ENCODE data around the gene SLC39A6.

DNA sequence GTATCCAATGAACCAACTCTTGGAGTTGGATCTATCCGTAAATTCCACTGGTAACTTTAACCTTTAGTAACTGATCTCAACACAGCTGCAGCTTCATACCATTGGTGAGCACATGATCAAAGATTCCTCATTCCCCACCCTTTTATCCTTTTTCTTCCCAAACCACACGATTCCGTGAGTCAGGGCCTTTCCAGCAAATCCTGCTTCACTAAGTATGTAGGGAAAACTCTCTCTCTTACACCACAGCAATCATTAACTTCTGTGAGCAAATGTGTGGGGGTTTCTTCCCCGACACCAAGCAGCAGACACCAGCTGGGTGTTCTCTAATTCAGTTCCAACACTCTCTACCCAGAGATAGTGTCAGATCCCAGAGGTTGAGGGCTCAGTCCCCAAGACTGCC is 24.1 kb upstream of the SLC39A6 start:
- no peak for TF ChIP-seq IKZF3 (tag by site-specific recombination; IDR thresholded peaks at IDR 0.05)
- TF ChIP-seq, protein P1, sequence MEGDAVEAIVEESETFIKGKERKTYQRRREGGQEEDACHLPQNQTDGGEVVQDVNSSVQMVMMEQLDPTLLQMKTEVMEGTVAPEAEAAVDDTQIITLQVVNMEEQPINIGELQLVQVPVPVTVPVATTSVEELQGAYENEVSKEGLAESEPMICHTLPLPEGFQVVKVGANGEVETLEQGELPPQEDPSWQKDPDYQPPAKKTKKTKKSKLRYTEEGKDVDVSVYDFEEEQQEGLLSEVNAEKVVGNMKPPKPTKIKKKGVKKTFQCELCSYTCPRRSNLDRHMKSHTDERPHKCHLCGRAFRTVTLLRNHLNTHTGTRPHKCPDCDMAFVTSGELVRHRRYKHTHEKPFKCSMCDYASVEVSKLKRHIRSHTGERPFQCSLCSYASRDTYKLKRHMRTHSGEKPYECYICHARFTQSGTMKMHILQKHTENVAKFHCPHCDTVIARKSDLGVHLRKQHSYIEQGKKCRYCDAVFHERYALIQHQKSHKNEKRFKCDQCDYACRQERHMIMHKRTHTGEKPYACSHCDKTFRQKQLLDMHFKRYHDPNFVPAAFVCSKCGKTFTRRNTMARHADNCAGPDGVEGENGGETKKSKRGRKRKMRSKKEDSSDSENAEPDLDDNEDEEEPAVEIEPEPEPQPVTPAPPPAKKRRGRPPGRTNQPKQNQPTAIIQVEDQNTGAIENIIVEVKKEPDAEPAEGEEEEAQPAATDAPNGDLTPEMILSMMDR (tag by site-specific recombination; IDR thresholded peaks at IDR 0.05): no peak
- TF ChIP-seq, protein P2, sequence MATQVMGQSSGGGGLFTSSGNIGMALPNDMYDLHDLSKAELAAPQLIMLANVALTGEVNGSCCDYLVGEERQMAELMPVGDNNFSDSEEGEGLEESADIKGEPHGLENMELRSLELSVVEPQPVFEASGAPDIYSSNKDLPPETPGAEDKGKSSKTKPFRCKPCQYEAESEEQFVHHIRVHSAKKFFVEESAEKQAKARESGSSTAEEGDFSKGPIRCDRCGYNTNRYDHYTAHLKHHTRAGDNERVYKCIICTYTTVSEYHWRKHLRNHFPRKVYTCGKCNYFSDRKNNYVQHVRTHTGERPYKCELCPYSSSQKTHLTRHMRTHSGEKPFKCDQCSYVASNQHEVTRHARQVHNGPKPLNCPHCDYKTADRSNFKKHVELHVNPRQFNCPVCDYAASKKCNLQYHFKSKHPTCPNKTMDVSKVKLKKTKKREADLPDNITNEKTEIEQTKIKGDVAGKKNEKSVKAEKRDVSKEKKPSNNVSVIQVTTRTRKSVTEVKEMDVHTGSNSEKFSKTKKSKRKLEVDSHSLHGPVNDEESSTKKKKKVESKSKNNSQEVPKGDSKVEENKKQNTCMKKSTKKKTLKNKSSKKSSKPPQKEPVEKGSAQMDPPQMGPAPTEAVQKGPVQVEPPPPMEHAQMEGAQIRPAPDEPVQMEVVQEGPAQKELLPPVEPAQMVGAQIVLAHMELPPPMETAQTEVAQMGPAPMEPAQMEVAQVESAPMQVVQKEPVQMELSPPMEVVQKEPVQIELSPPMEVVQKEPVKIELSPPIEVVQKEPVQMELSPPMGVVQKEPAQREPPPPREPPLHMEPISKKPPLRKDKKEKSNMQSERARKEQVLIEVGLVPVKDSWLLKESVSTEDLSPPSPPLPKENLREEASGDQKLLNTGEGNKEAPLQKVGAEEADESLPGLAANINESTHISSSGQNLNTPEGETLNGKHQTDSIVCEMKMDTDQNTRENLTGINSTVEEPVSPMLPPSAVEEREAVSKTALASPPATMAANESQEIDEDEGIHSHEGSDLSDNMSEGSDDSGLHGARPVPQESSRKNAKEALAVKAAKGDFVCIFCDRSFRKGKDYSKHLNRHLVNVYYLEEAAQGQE (tag by site-specific recombination; IDR thresholded peaks at IDR 0.05): no peak
- TF ChIP-seq, protein P3, sequence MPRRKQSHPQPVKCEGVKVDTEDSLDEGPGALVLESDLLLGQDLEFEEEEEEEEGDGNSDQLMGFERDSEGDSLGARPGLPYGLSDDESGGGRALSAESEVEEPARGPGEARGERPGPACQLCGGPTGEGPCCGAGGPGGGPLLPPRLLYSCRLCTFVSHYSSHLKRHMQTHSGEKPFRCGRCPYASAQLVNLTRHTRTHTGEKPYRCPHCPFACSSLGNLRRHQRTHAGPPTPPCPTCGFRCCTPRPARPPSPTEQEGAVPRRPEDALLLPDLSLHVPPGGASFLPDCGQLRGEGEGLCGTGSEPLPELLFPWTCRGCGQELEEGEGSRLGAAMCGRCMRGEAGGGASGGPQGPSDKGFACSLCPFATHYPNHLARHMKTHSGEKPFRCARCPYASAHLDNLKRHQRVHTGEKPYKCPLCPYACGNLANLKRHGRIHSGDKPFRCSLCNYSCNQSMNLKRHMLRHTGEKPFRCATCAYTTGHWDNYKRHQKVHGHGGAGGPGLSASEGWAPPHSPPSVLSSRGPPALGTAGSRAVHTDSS (tag by site-specific recombination; IDR thresholded peaks at IDR 0.05): no peak
- TF ChIP-seq, protein P4, sequence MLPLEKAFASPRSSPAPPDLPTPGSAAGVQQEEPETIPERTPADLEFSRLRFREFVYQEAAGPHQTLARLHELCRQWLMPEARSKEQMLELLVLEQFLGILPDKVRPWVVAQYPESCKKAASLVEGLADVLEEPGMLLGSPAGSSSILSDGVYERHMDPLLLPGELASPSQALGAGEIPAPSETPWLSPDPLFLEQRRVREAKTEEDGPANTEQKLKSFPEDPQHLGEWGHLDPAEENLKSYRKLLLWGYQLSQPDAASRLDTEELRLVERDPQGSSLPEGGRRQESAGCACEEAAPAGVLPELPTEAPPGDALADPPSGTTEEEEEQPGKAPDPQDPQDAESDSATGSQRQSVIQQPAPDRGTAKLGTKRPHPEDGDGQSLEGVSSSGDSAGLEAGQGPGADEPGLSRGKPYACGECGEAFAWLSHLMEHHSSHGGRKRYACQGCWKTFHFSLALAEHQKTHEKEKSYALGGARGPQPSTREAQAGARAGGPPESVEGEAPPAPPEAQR (tag by site-specific recombination; IDR thresholded peaks at IDR 0.05): no peak
- TF ChIP-seq YY1 (tag by site-specific recombination; IDR thresholded peaks at IDR 0.05): no peak
- no peak for TF ChIP-seq ZBTB20 (tag by site-specific recombination; IDR thresholded peaks at IDR 0.05)
- no peak for TF ChIP-seq ZNF423 (tag by site-specific recombination; IDR thresholded peaks at IDR 0.05)
- no peak for TF ChIP-seq ZNF24 (tag by site-specific recombination; IDR thresholded peaks at IDR 0.05)
- TF ChIP-seq ZBTB1 (tag by site-specific recombination; IDR thresholded peaks at IDR 0.05): no peak
- TF ChIP-seq, protein P5, sequence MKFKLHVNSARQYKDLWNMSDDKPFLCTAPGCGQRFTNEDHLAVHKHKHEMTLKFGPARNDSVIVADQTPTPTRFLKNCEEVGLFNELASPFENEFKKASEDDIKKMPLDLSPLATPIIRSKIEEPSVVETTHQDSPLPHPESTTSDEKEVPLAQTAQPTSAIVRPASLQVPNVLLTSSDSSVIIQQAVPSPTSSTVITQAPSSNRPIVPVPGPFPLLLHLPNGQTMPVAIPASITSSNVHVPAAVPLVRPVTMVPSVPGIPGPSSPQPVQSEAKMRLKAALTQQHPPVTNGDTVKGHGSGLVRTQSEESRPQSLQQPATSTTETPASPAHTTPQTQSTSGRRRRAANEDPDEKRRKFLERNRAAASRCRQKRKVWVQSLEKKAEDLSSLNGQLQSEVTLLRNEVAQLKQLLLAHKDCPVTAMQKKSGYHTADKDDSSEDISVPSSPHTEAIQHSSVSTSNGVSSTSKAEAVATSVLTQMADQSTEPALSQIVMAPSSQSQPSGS (tag by site-specific recombination; IDR thresholded peaks at IDR 0.05; ENCODE audit: low read depth): no peak
